Esophagus squamous epithelium (tissue), 4 donors: Measurements from ENCODE around the gene ZNF638.

Experiments used
- CTCF ChIP-seq, 6 experiments: fragments of 450-650 bp in 4 of 6; fragments of 200-600 bp in 2 of 6; sonication (generic) in 2 of 6; IDR thresholded peaks; one replicate each; pipeline ENCODE4 v1.5.1; 2016 to 2019; ENCODE audit warnings: antibody characterized with exemption in 6 of 6, mild to moderate bottlenecking in 4 of 6, moderate library complexity in 4 of 6
- POLR2A ChIP-seq, 4 donors: fragments of 450-650 bp; IDR thresholded peaks; one replicate each; pipeline ENCODE4 v1.6.1; 2017; ENCODE audit warnings: antibody characterized with exemption in 4 of 4, mild to moderate bottlenecking in 4 of 4, moderate library complexity in 3 of 4

- no peak for TF ChIP-seq CTCF (IDR thresholded peaks at IDR 0.05)
- TF ChIP-seq POLR2A (IDR thresholded peaks at IDR 0.05), result no peak
These were observed 24.8 kb upstream of the ZNF638 start for GRCh38 chr2:71306762-71307161.
